Activated T-helper 1 cell treated with Interleukin-2 at 50 U/mL for 16 hours (primary cell): ENCODE data around the gene LPAR1.

Source experiments
- DNase-seq: peaks from one replicate; pipeline ENCODE4 v3.0.0-alpha.2; 2020; ENCODE audit warnings: low read depth

The LPAR1 gene

DNA sequence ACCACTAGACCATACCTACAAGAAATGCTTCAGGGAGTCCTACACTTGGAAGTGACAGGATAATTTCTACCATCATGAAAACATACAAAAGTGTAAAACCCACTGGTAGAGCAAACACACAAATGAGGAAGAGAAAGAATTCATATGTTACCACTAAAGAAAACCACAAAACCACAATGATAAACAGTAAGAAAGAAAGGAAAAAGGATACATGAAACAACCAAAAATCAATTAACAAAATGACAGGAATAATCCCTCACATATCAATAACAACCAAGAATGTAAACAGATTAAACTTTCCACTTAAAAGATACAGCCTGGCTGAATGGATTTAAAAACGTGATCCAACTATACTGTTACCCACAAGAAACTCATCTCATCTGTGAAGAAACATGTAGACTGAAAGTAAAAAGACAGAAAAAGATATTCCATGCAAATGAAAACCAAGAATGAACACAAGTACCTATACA lies 83.4 kb downstream of the LPAR1 start:
- DNase-seq, result no peak

DNA sequence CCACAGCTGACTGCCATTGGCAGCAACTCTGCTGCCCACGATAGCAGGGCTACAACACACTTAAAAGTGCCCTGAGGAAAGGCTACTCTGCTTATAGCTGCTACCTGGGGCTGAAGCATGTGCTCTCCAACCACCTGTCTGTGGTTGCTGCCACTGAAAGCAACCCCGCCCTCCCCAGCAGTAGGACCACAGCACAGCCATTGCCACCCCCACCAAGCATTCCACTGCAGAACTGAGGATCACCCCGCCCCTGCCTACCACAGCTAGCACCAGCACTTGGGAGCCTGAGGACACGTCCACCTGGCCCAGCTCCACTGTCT lies 85.8 kb downstream of the LPAR1 start:
- DNase-seq, result no peak

DNA sequence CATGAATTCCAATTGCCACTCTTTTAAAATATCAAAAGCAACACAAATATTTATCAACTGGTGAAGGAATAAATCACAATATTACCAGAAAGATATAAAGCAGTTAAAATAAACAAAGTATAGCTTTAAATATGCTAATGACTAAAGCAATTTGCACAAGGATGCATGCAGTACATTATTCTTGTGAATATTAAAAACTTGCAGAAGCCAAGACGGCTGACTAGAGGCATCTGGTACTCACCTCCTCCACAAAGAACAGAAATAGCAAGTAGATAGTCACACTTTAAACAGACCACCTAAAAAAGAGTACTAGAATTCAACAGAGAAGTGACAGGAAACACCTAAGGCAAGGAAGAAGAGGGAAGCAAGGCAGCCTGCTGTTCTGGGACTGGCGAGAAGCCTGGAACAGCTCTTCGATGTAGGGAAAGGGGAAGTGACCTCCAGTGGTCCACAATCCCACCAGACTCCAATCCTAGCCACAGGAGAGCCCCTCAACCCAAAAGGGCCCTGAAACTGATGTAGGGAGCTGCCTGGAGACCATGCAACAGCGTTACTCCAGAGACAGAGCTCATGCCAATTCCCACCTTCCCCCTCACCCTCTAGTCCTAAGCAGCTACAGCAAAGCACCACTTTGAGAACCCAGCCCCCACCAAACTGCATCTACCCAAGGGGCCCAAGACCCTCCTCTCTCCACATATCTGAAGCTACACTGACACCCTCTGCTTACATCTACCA lies 86.3 kb downstream of the LPAR1 start:
- DNase-seq, result no peak

DNA sequence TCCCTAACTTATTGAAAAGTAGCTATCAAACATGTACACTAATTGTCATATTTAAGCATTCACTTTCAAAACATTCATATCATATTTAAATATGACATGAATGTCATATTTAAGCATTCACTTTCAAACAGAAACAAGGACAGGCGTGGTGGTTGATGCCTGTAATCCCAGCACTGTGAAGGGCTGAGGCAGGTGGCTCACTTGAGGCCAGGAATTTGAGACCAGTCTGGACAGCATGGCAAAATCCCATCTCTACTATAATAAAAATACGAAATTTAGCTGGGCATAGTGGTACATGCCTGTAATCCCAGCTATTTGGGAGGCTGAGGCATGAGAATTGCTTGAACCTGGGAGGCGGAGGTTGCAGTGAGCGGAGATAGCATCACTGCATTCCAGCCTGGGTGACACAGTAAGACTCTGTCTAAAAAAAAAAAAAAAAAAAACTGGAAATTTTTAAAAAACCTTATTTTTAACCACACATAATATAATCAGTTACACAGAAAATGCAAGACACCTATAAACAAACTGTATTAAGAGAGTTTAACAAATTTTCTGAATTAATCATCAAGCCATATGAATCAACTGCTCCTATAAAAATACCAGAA lies 88.1 kb downstream of the LPAR1 start:
- DNase-seq, result no peak

DNA sequence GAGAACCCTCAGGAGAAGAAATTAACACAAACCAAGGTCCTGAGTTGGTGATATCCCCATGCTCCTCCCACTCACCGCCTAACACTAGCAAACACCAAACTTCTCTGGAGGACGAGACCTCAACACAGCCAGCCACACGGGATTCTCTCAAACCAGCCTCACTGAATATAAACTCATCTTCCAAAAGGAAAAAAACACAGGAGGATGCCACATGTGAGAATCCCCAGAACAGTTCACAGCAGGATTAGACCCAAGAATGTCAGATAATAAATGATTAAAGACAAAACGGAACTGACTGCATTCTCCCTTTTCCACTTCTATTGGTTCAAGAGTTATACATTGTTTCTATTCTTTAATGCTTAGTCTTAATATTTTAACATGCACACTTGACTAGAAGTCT lies 89.2 kb downstream of the LPAR1 start:
- no peak for DNase-seq

DNA sequence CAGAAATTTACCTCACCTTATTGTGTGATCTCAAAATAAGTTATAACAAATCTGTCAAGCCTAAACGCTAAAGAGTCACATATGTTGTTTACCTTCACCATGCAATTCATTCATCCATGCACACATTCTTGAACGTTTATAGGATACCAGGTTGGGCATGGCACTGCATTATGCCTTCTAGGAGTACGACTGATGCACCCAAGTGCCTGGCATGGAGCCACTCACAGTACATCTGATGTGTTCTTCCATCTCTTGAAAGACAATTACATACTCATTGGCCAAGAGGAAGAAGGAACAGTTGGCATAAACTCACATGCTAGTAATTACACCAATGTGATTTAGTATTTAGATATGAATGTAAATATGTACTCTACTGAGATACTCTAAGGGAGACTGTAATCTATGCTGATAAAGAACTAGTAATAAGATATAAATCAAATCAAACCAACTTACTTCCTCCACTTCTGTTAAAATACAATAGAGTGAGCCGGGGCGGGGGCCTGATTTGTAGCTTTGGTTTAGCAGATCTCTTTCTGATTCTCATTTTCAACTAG lies 90.7 kb downstream of the LPAR1 start:
- no peak for DNase-seq

DNA sequence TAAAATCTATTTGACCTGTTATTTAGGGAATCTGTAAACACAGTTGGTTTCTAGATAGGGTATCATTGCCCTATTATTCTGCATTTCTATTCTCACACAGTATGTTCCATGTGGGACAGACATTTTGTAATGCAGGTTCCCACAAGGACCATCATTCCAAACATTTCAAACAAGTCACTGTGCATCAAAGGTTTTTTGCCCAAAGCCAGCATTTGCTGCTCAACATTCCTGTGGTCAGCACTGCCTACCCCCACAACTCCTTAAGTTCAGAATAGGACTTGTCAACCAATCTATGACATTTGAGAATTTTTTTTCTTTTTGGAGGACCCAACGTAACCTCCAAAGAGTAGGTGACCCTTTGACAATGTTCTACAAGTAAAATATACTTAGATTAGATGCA lies 95.7 kb downstream of the LPAR1 start:
- no peak for DNase-seq

DNA sequence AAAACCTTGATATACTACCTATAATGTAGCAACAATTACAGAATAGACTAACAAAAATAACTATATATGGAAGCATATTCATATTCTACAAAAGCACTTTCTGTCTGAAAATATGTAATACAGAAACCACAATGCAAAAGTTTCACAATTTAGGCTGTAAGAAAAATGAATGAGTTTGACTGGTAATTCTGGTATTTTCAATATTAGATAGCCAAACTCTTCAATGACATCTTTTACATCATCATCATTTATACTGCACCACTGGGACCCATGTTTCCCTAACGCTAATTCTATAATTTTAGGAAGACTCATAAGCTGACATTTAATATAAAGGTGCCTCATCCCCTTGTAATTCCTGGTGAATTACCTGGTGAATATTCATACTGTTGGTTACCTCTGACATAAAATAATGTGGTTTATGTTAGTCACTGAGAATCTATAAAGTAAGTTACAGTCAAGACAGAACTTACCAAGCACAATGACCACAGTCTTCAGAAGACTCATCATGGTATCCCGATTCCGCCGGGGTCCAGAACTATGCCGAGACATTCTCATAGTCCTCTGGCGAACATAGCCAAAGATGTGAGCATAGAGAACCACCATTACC lies 97.2 kb downstream of the LPAR1 start:
- no peak for DNase-seq

DNA sequence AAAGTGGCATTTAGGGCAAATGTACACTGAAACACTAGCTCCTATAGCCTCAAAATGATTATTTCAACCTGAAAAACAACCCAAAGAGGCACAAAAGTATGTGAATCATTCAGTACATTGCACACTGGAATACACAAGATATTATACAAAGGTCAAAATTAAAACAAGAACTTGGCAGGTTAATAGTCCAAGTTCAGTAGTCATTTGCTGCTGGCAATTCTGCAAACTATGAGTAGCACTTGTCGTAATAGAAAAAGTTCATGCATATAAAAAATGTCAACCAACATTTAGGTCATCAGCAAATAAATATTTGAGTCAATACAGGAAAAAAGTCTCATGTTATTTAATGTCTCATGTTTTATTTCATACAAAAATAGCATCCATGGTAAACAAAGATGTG lies 98.7 kb downstream of the LPAR1 start:
- no peak for DNase-seq

DNA sequence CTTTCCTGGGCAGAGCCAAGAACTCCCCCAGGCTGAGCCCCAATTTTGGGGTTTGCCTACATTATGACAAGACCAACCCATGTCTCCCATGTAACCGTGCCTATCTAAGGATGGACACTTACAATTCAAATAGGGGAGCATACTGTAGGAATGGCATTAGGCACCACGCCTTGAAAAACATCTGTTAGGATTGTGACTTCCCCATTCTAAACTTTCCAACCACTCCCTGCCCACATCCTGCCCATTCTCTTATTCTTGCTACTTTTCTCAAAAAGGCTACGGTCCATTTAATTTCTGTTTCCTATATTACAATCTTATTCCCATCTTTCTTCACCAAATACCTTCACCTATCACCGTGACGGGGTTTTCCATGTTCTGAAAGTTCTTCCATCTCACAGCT lies 99.2 kb downstream of the LPAR1 start:
- DNase-seq, result no peak

DNA sequence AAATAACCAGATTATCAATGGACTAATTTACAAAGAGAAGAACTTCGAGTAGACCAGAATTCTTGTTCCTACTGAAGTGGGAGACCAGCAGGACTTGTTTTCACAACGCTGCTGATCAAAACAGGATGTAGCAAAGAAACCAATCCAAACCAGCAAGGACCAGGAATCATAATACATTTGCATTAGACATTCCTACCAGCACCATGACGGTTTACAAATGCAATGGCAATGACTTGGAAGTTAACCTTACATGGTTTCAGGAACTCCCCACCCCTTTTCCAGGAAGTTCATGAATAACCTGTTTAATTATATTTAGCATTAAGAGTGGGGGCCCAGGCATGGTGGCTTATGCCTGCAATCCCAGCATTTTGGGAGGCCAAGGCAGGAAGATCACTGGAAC lies 100.0 kb downstream of the LPAR1 start:
- no peak for DNase-seq

DNA sequence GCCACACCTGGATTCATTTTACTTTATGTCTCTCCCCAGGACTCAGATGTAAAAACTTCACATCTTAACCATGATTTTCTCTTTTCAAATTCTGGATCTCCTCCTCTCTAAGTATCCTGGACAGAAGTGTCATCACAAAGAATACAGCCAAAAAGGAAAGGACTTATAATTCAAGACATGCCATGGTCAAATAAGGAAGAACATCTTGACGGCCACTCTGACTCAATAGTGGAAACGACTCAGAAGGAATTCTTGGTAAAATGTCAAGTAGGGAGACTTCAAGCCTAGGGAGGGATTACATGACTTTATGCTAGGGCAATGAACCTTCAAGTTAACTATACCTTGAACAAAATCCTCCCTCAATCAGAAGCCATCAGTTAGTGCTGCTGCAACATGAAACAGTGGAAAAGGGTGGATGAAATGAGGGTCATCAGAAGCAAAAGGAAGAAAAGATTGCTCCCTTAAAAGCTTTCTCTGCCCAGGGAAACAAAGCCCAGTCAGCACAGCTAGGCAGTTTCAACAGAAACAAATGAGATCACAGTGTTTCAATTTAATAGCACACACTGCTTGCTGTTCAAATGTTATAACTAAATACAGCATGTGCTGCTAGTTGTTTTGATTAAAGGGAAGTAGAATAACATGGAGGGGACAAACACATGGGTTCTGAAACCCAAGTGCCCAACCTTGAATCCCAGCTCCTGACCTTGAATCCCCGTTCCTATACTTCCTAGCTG lies 101.4 kb downstream of the LPAR1 start:
- no peak for DNase-seq

DNA sequence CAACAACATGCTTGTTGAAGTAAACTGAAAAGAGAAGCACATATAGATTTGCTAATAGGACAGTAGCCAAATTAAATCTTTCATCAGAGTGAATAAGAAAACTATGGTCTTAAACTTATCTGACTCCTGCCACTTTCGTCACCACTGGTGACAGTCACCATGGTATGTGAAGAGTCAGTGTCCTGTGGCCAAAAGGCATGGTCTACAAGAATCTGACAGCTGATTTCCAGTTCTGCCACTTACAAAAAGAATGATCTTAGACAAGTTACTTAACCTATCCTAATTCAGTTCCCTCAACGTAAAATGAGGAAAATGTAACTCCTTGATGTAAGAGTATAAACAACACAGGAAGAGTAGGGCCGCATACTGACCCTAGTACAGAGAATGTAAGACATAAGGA lies 102.0 kb downstream of the LPAR1 start:
- no peak for DNase-seq

DNA sequence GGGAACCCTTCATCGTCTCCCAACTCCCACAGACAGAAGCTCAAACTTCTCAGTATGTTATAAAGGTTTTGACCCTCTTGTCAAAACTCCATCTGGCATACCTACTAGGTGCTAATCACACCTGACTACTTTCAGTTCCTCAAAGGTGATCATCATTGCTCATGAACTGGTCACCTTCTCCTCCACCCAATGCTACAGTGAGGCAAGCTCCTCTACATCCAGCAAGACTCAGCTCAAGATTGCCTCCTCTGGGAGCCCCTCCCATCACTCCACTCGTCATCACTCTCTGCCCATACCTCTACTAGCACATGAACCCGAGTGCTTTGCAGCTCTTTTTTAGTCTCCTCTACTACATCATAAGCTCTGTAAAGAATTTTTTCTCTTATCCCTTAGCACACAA lies 102.4 kb downstream of the LPAR1 start:
- DNase-seq, result no peak

DNA sequence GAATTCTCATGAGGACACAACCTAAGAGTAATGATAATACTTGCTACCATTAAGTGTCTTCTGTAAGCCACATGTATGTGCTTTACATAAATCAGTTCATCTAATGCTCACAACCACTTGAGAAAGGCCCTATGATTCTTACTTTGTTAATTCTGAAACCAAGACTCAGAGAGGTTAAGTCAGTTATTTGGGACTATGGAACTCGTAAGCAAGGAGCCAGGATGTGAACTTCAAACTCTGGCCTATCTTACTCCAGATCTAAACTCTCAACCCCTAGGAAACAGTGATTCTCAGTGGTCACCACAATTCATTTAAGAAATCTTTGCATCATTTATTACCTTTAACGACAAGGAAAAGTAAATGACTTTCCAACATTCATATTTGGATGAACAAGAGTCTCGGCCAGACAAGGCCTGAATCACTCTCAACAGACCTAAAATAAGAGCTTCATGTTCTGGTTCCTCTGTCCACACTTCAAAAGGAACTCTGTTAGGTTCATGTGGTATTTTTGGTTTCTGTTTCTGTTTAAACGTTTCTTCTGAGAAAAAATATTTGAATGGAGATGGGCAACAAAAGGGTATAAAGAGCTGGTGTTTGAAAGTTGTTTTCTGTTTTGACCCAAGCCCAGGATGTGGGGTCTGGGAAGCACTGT lies 104.8 kb downstream of the LPAR1 start:
- no peak for DNase-seq

DNA sequence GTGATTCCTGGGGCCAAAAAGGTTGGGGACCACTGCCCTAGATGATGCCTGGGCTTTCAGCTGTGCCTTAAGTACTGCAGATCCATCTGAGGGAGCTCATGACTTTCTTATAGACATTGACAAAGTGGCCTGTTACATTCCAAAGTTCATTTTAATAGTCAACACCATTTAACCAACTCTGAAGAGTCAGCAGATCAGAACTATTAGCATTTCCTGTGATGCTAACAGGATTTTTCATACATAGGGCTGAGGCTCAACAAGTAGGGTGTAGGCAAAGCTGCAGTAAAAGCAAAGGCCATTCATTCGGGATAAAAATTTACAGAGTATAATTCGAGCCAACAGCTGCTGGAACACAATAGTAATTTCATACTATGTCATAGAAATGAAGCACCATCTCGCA lies 105.4 kb downstream of the LPAR1 start:
- no peak for DNase-seq

DNA sequence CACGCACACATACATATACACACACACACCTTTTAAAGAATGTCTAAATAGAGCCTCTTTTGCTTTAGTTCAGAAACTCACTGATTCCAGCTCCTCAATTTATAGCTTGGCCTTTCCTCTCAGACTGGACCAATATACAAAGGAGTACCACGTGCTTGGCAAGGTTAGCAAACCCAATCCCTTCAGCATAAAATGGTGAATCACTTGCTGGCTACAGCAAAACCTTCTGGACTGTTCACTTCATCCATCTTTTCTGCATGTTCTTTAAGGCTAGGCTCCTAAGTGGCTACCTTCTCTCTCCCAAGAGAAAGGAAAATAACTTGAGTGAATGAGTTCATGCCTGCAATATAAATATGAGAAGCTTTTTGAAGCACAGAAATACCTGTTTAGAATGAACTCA lies 109.7 kb downstream of the LPAR1 start:
- no peak for DNase-seq

DNA sequence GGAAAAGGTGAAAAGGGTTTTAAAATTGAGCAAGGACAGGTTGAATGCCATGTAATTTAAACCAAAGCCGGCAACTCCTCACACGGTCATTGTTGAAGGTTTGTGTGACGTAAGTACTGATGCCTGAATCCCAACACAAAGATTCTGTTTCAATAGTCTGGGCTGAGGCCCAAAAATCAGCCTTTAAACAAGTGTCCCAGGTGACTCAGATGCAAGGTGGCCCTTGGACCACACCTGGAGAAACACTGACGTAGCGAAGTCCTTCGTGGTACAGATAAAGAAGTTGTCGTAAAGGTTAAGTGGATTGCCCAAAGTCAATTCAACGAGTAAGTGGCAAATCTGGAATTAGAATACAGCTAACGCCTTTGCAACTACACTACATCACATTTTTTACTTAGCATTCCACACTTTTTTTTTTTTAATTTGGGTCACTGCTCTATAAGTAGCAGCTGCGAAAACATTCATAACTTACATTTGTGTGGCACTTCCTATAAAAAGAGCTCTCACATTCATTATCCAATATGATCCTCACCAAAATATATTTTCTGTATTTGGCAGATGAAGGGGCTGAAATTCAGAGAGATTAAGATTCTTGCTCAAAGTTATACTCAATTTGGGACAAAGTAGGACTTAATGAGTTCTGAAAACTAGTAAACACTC lies 111.3 kb downstream of the LPAR1 start:
- no peak for DNase-seq

DNA sequence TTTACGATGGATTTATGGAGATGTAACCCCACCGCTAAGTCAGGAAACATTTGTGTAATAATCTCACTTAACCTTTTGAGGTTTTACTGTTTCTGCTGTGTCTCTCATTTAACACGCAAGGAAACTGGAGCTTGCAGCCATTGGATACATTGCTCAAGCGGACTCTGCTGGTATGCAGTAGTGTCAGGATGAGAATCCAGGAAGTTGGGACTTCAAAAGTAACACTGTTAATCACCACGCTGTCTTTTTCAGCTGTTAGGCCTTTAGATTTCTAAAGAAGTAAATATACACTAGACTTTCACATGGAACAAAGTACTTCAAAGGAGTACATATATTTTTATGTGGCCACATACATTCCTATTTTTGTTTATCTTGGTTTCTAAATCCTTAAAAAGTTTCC lies 114.7 kb downstream of the LPAR1 start:
- no peak for DNase-seq

DNA sequence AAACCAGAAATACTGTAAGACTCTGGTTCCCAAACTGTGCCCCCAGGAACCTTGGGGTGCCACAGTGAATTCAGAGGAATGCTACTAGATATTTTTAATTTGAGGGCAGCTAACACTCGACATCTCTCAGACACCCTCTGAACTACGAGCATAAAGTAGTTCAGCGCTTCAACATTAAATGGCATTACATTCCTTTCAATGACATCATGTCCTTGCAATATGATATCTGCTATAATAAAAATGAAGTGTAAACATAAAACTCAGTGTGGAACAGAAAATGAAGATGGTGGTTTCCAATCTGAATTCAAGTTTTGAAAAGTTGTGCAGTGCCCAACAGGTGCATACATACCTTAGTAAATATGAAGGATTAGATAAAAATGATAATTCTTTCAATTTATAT lies 116.1 kb downstream of the LPAR1 start:
- no peak for DNase-seq

DNA sequence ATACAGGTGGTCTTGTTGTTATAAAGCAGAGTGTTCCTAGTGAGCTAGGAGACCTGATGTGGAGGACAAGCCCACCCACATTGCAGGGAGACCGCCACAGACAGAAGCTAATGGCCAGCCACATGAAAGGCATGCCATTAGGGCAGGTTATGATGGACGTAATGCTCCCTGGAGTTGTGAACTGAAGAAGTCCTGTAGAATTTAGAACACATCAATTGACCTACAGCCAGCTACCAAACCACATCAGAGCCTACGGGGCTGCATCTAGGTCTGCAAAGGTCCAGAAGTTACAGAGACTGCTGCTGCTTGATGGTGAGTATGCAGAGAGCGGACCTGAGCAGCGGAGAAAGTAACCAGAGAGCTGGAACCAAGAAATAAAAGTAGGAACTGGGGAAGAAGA lies 116.6 kb downstream of the LPAR1 start:
- DNase-seq, result no peak

DNA sequence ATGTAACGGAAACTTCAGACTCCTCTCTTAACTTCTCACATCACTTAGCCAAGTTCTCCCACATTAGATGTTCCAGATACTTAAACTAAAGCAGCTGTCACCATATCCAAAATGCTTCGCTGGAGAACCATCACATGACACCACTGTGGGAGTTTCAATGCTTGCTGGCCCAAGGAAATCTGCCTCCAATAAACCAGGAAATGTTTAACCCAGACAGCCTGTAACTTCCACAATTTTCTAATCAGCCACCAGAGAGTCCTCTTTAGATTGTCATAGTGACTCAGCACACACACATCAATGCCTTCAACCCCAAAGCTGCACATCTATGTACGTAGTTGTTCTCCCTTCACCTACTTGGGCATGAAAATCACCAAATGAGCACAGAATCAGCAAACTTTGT lies 118.7 kb downstream of the LPAR1 start:
- DNase-seq, result no peak
